PFSK-1 (cell line): Measurements from ENCODE around the gene NRP2.

Source experiments
- REST ChIP-seq, 2 experiments: IDR thresholded peaks; 2 replicates each; pipeline versions ENCODE4 v1.6.1 to v1.8.0; 2011 to 2012; ENCODE audit warnings: low read depth in 2 of 2, low read length in 2 of 2, control low read depth in 1 of 2, inconsistent platforms in 1 of 2, mild to moderate bottlenecking in 1 of 2, moderate library complexity in 1 of 2; ENCODE audit not compliant: insufficient read depth in 1 of 2
- TAF1 ChIP-seq: IDR thresholded peaks from 2 replicates; pipeline ENCODE4 v1.6.1; 2012; ENCODE audit warnings: low read length, control low read depth, borderline replicate concordance; ENCODE audit not compliant: insufficient read depth

- no peak for TF ChIP-seq TAF1
- TF ChIP-seq REST (IDR thresholded peaks at IDR 0.05; ENCODE audit: insufficient read depth in 1 of 2, low read depth in 2 of 2, low read length in 2 of 2): no peak
Measured at GRCh38 chr2:205785507-205786260, 103.4 kb downstream of the NRP2 start.
